Thymus (tissue), 14 donors: ENCODE data around the gene RTF1. TPM values are rescaled to one million over a fixed set of nuclear protein-coding genes. Genes with fewer than 3 reads are reported as not detected.
"Not testable (repeated sequence)": the region's sequence is repeated elsewhere in the genome, so short reads cannot be mapped to it uniquely, and the experiment has no call there.

Experiments used
- DNase-seq, 9 donors: peaks; one replicate each; pipeline ENCODE4 v3.0.0-alpha.2; 2013; ENCODE audit warnings: low spot score in 9 of 9, low read depth in 6 of 9, missing footprints in 1 of 9
- H3K27ac ChIP-seq, 2 donors: one replicate each; pipeline ENCODE4 v1.5.1; 2013; ENCODE audit warnings: control low read depth in 1 of 2, low read depth in 1 of 2, low read length in 1 of 2, mild to moderate bottlenecking in 1 of 2, moderate library complexity in 1 of 2
- H3K27me3 ChIP-seq, 2 donors: one replicate each; pipeline ENCODE4 v1.5.1; 2013; ENCODE audit warnings: low read length in 1 of 2; ENCODE audit not compliant: control insufficient read depth in 2 of 2, insufficient read depth in 1 of 2
- H3K36me3 ChIP-seq, 2 donors: one replicate each; pipeline ENCODE4 v1.5.1; 2013; ENCODE audit warnings: low read length in 1 of 2, mild to moderate bottlenecking in 1 of 2, moderate library complexity in 1 of 2; ENCODE audit not compliant: control insufficient read depth in 2 of 2, insufficient read depth in 2 of 2
- H3K4me1 ChIP-seq, 2 donors: one replicate each; pipeline ENCODE4 v1.5.1; 2013; ENCODE audit warnings: low read length in 2 of 2; ENCODE audit not compliant: control insufficient read depth in 2 of 2, insufficient read depth in 2 of 2
- H3K4me3 ChIP-seq, 2 donors: one replicate each; pipeline ENCODE4 v1.5.1; 2013; ENCODE audit warnings: low read length in 2 of 2, control low read depth in 1 of 2, mild to moderate bottlenecking in 1 of 2
- H3K9me3 ChIP-seq, 2 donors: one replicate each; pipeline ENCODE4 v1.5.1; 2013; ENCODE audit warnings: low read length in 1 of 2, mild to moderate bottlenecking in 1 of 2; ENCODE audit not compliant: control insufficient read depth in 2 of 2, insufficient read depth in 1 of 2
- WGBS: extraction: QIAGEN DNeasy Blood & Tissue Kit; methylation state at CpG from one replicate; pipeline ENCODE4 v1.1.7; 2013; 5-methylcytosine and 5-hydroxymethylcytosine counted together
- long read RNA-seq, 10 donors: transcript quantifications; one replicate each; lab custom pipeline, GENCODE V29; 2026
- polyA plus RNA-seq: library from polyadenylated mRNA; stranded (reverse); fragments of 200-250 nt; gene quantifications from one replicate; pipeline ENCODE4 v1.2.3, GENCODE V29; 2013
- total RNA-seq: library from RNA; stranded (reverse); fragments of 120-200 nt; gene quantifications from one replicate; pipeline ENCODE4 v1.2.4, GENCODE V29; 2013
- donor health status: healthy.

Gene RTF1
- total RNA-seq (15.3 TPM), polyA plus RNA-seq (19.0 TPM)
- long read RNA-seq, donor 1, partial matches to known transcripts = 0 of 1 reads
- long read RNA-seq, donor 1, other reads (novel, unspliced or antisense) = 0 of 1 reads
- long read RNA-seq, donor 2 = 0 reads
- long read RNA-seq, donor 3, full-length matches to known transcripts = 9 of 80 reads
- long read RNA-seq, donor 3, partial matches to known transcripts = 71 of 80 reads
- long read RNA-seq, donor 3, other reads (novel, unspliced or antisense) = 0 of 80 reads
- long read RNA-seq, donor 4 = 0 reads
- long read RNA-seq, donor 5, full-length matches to known transcripts = 2 of 15 reads
- long read RNA-seq, donor 5, partial matches to known transcripts = 13 of 15 reads
- long read RNA-seq, donor 5, other reads (novel, unspliced or antisense) = 0 of 15 reads
- long read RNA-seq, donor 6, full-length matches to known transcripts = 2 of 2 reads
- long read RNA-seq, donor 6, partial matches to known transcripts = 0 of 2 reads
- long read RNA-seq, donor 6, other reads (novel, unspliced or antisense) = 0 of 2 reads
- long read RNA-seq, donor 7, full-length matches to known transcripts = 1 of 15 reads
- long read RNA-seq, donor 7, partial matches to known transcripts = 14 of 15 reads
- long read RNA-seq, donor 7, other reads (novel, unspliced or antisense) = 0 of 15 reads
- long read RNA-seq, donor 8 = 0 reads
- long read RNA-seq, donor 9, full-length matches to known transcripts = 3 of 3 reads
- long read RNA-seq, donor 9, partial matches to known transcripts = 0 of 3 reads
- long read RNA-seq, donor 9, other reads (novel, unspliced or antisense) = 0 of 3 reads
- long read RNA-seq, donor 10, full-length matches to known transcripts = 1 of 9 reads
- long read RNA-seq, donor 10, partial matches to known transcripts = 8 of 9 reads
- long read RNA-seq, donor 10, other reads (novel, unspliced or antisense) = 0 of 9 reads

- Histone ChIP-seq H3K27me3 (no peaks in the 10 kb centered on the region), H3K4me1 (peaks cover 9 to 18% of the 10 kb centered on the region in 2 donors), H3K4me3 (peak within 1 kb of the TSS; percentile 80 to 98), H3K9me3 (no peaks in the 10 kb centered on the region), H3K36me3 (no peaks in the 10 kb centered on the region), H3K27ac (peak within 1 kb of the TSS; percentile 79 to 92)
- DNase-seq = peak; percentile 67 to 96 (median 88)
- under 1% methylated on average over 74 of the region's 74 CpGs for WGBS
Observed at GRCh38 chr15:41416742-41417417, at the start of gene RTF1. TSS of gene RTF1 (plus strand) at chr15:41417095. CDS start at chr15:41417116, 21 bp downstream.

DNA sequence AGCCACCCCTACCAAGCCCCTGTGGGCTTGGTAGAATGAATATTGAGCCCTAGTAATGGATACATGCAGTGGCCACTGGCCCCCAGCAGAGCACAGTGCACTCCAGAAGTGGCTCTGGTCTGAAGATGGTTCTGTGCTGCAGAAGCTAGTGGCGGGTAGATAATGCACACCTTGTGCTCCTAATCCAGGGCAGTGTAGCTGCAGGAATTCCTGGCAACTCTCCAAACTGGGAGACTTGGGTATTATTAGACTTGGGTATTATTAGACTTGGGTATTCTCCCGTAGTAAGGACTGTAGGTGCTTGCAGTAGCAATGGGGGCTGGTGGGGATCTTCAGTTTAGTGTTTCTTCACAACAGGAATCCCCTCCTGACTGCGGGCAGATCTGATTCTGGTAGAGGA is 49.5 kb upstream of the RTF1 start:
- WGBS = 97% methylated on average over 3 of the region's 3 CpGs
- Histone ChIP-seq H3K9me3 (no peaks in the 10 kb centered on the region), H3K36me3 (peaks cover 59 to 91% of the 10 kb centered on the region in 2 donors), H3K4me3 (no peak overlapping the region), H3K27me3 (no peaks in the 10 kb centered on the region), H3K4me1 (no peaks in the 10 kb centered on the region), H3K27ac (no peak overlapping the region)
- DNase-seq = no peak

DNA sequence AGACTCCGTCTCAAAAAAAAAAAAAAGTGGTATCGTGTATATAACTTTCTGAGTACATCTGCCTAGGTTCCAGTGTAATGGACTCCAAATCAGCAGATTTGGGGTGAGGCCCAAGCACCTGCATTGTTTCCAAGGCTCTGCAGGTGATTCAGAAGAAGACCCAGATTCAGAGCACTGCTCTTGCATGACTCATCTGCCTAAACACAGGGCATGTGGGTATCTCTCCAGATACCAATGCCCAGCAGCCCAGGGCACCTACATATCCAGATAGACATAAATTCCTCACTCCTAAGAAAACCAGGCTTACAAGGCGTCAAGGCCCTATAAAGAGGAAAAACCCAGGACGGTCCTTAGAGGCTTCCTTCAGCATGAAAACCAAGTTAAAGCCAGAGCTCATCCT is 38.9 kb upstream of the RTF1 start:
- Histone ChIP-seq H3K4me1 (no peaks in the 10 kb centered on the region), H3K4me3 (no peak overlapping the region), H3K9me3 (no peaks in the 10 kb centered on the region), H3K36me3 (peaks cover 35 to 69% of the 10 kb centered on the region in 2 donors), H3K27me3 (no peaks in the 10 kb centered on the region), H3K27ac (no peak overlapping the region)
- no peak for DNase-seq
- 97% methylated on average over 4 of the region's 4 CpGs for WGBS

- WGBS = over 99% methylated on average over 9 of the region's 9 CpGs
- not testable (repeated sequence) for H3K27ac ChIP-seq, H3K4me1 ChIP-seq, H3K9me3 ChIP-seq, H3K4me3 ChIP-seq, DNase-seq, H3K27me3 ChIP-seq
- peaks cover 14 to 45% of the 10 kb centered on the region in 2 donors for H3K36me3 ChIP-seq
Observed at GRCh38 chr15:41383974-41384749, 32.7 kb upstream of the RTF1 start.

DNA sequence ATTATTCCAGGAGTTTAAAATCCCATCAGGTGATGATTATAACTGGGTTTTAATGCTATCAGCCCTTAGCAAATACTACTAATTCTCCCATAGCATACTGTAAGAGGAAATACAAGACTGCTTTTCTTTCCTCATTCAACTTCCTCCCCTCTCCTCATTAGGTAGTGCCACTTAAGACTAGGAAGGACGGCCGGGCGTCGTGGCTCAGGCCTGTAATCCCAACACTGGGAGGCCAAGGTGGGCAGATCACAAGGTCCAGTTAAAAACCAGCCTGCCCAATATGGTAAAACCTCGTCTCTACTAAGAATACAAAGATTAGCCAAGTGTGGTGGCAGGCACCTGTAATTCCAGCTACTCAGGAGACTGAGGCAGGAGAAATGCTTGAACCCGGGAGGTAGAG is 29.2 kb upstream of the RTF1 start:
- Histone ChIP-seq H3K4me3 (no peak overlapping the region), H3K27me3 (no peaks in the 10 kb centered on the region), H3K9me3 (no peaks in the 10 kb centered on the region), H3K4me1 (no peaks in the 10 kb centered on the region), H3K27ac (no peak overlapping the region), H3K36me3 (peaks cover 4 to 30% of the 10 kb centered on the region in 2 donors)
- 93% methylated on average over 6 of the region's 6 CpGs for WGBS
- no peak for DNase-seq

- Histone ChIP-seq H3K9me3 (no peaks in the 10 kb centered on the region), H3K27me3 (no peaks in the 10 kb centered on the region), H3K27ac (no peak overlapping the region), H3K36me3 (peaks cover 16 to 45% of the 10 kb centered on the region in 2 donors), H3K4me1 (no peaks in the 10 kb centered on the region), H3K4me3 (no peak overlapping the region)
- 99% methylated on average over 2 of the region's 2 CpGs for whole genome bisulfite sequencing
- no peak for DNase-seq
Observed at GRCh38 chr15:41392659-41393058, 24.2 kb upstream of the RTF1 start.

DNA sequence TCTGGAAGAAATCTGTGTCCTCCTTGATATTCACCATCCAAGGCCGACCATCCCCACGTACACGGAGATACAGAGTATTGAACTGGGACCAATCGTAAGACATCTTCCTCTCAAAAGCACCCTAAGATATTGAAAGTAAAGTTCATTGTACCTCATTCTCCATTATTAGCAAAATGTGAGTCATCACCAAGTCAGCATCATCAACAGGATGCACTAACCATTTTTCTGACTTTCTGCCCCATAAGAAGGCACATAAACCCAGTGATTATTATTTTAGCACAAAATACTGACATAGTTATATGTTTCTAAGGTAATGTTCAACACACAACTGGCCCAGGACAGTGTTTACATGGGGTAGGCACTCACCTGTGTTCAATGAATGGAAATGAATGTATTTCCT is 22.0 kb upstream of the RTF1 start:
- 98% methylated on average over 4 of the region's 4 CpGs for WGBS
- no peaks in the 10 kb centered on the region for H3K4me1 ChIP-seq
- no peak for DNase-seq
- H3K9me3 ChIP-seq = no peaks in the 10 kb centered on the region
- peaks cover 16 to 32% of the 10 kb centered on the region in 2 donors for H3K36me3 ChIP-seq
- H3K27me3 ChIP-seq = no peaks in the 10 kb centered on the region
- H3K4me3 ChIP-seq = no peak overlapping the region
- no peak overlapping the region for H3K27ac ChIP-seq

- 75% methylated on average over 3 of the region's 3 CpGs for WGBS
- no peak for DNase-seq
Observed at GRCh38 chr15:41396111-41396510, 20.8 kb upstream of the RTF1 start.

More at GRCh38 chr15:41396111-41396510, 20.8 kb upstream of the RTF1 start:
- Histone ChIP-seq H3K9me3 (no peaks in the 10 kb centered on the region), H3K36me3 (peaks cover 16 to 30% of the 10 kb centered on the region in 2 donors), H3K4me1 (peaks cover under 1 to 2% of the 10 kb centered on the region in 2 donors), H3K27me3 (no peaks in the 10 kb centered on the region), H3K4me3 (no peak overlapping the region), H3K27ac (no peak overlapping the region)
